Measurements from ENCODE around the gene LMNB1. TPM values are rescaled to one million over a fixed set of nuclear protein-coding genes. Genes with fewer than 3 reads are reported as not detected.

The LMNB1 gene
- total RNA-seq, 2 donors from 2014 or later: 12.7 to 15.9 TPM

GRCh38 chr5:126864042-126864688 is 87.2 kb downstream of the LMNB1 start:
- no peak for TF ChIP-seq CTCF (IDR thresholded peaks at IDR 0.05)
- no peaks in the 10 kb centered on the region for H3K36me3 ChIP-seq
- H3K9me3 ChIP-seq: no peaks in the 10 kb centered on the region
- no peak for DNase-seq (ENCODE audit: low spot score)
- no peak overlapping the region for H3K27ac ChIP-seq
- H3K27me3 ChIP-seq (replicated peaks; ENCODE audit: insufficient read depth): no peaks in the 10 kb centered on the region
- ATAC-seq (ENCODE audit: insufficient number of reproducible peaks, low FRiP score, low read depth): no peak
- H3K4me1 ChIP-seq (ENCODE audit: control insufficient read depth in 1 of 2, low read depth in 2 of 2): peaks cover 0 to 4% of the 10 kb centered on the region in 2 donors
- H3K4me3 ChIP-seq: no peak overlapping the region

GRCh38 chr5:126865299-126865698 is 88.4 kb downstream of the LMNB1 start:
- H3K4me1 ChIP-seq (ENCODE audit: control insufficient read depth in 1 of 2, low read depth in 2 of 2): peaks cover 0 to 7% of the 10 kb centered on the region in 2 donors
- H3K36me3 ChIP-seq: no peaks in the 10 kb centered on the region
- ATAC-seq (ENCODE audit: insufficient number of reproducible peaks, low FRiP score, low read depth) (no peak), DNase-seq (ENCODE audit: low spot score) (no peak)
- no peak for TF ChIP-seq CTCF (IDR thresholded peaks at IDR 0.05)
- no peak overlapping the region for H3K4me3 ChIP-seq
- H3K9me3 ChIP-seq: no peaks in the 10 kb centered on the region
- no peak overlapping the region for H3K27ac ChIP-seq
- no peaks in the 10 kb centered on the region for H3K27me3 ChIP-seq (replicated peaks; ENCODE audit: insufficient read depth)

- DNase-seq (ENCODE audit: low spot score): no peak
- H3K4me1 ChIP-seq (ENCODE audit: control insufficient read depth in 1 of 2, low read depth in 2 of 2): peaks cover 0 to 7% of the 10 kb centered on the region in 2 donors
- ATAC-seq (ENCODE audit: insufficient number of reproducible peaks, low FRiP score, low read depth): peak; percentile 37
- no peak overlapping the region for H3K27ac ChIP-seq
- no peaks in the 10 kb centered on the region for H3K36me3 ChIP-seq
- TF ChIP-seq CTCF (IDR thresholded peaks at IDR 0.05): no peak
- no peaks in the 10 kb centered on the region for H3K27me3 ChIP-seq (replicated peaks; ENCODE audit: insufficient read depth)
- no peaks in the 10 kb centered on the region for H3K9me3 ChIP-seq
- H3K4me3 ChIP-seq: no peak overlapping the region
These were observed 90.1 kb downstream of the LMNB1 start for GRCh38 chr5:126866851-126867636.

- H3K4me1 ChIP-seq (ENCODE audit: control insufficient read depth in 1 of 2, low read depth in 2 of 2): peaks cover 0 to 7% of the 10 kb centered on the region in 2 donors
- no peaks in the 10 kb centered on the region for H3K9me3 ChIP-seq
- no peak overlapping the region for H3K4me3 ChIP-seq
- DNase-seq (ENCODE audit: low spot score): no peak
- no peaks in the 10 kb centered on the region for H3K27me3 ChIP-seq (replicated peaks; ENCODE audit: insufficient read depth)
- no peak overlapping the region for H3K27ac ChIP-seq
- TF ChIP-seq CTCF (IDR thresholded peaks at IDR 0.05): no peak
- no peaks in the 10 kb centered on the region for H3K36me3 ChIP-seq
- no peak for ATAC-seq (ENCODE audit: insufficient number of reproducible peaks, low FRiP score, low read depth)
These were observed 91.5 kb downstream of the LMNB1 start for GRCh38 chr5:126868338-126869004.

GRCh38 chr5:126869005-126869451 is 92.1 kb downstream of the LMNB1 start:
- TF ChIP-seq CTCF (IDR thresholded peaks at IDR 0.05): no peak
- ATAC-seq (ENCODE audit: insufficient number of reproducible peaks, low FRiP score, low read depth) (no peak), DNase-seq (ENCODE audit: low spot score) (no peak)
- Histone ChIP-seq H3K4me1 (ENCODE audit: control insufficient read depth in 1 of 2, low read depth in 2 of 2) (peaks cover 0 to 7% of the 10 kb centered on the region in 2 donors), H3K9me3 (no peaks in the 10 kb centered on the region), H3K4me3 (peak overlapping the region; percentile 27), H3K27me3 (replicated peaks; ENCODE audit: insufficient read depth) (no peaks in the 10 kb centered on the region), H3K36me3 (no peaks in the 10 kb centered on the region), H3K27ac (no peak overlapping the region)

Measured in thoracic aorta (tissue), 2 donors.